GM23338 (cell line): Measurements from ENCODE around the gene PLCL1. TPM values are rescaled to one million over a fixed set of nuclear protein-coding genes. Genes with fewer than 3 reads are reported as not detected.

ENCODE experiments used
- ATAC-seq: fragments of 200-7000 bp; cut with Tn5 transposase; 3 replicates; pipeline ENCODE4 v1.9.1; 2020
- DNase-seq: peaks from one replicate; pipeline ENCODE4 v3.0.0-alpha.2; 2015; ENCODE audit warnings: low spot score
- H2AFZ ChIP-seq: fragments of 200-600 bp; sonication (generic); 2 replicates; pipeline ENCODE4 v1.8.0; 2016; ENCODE audit warnings: antibody characterized with exemption, mild to moderate bottlenecking, moderate library complexity
- H3F3A ChIP-seq: fragments of 200-600 bp; sonication (generic); replicated peaks from 2 replicates; pipeline ENCODE4 v1.8.0; 2017; ENCODE audit warnings: antibody characterized with exemption, mixed run types, low read depth
- H3K27ac ChIP-seq: fragments of 200-600 bp; sonication (generic); 2 replicates; pipeline ENCODE4 v1.6.1; 2016; ENCODE audit warnings: low read depth
- H3K27me3 ChIP-seq: fragments of 200-600 bp; sonication (generic); 2 replicates; pipeline ENCODE4 v1.8.0; 2016; ENCODE audit warnings: mild to moderate bottlenecking, mixed run types, moderate library complexity; ENCODE audit not compliant: insufficient read depth
- H3K36me3 ChIP-seq: fragments of 200-600 bp; sonication (generic); 2 replicates; pipeline ENCODE4 v1.8.0; 2016; ENCODE audit warnings: mild to moderate bottlenecking; ENCODE audit not compliant: insufficient read depth
- H3K4me1 ChIP-seq: fragments of 200-600 bp; sonication (generic); 2 replicates; pipeline ENCODE4 v1.8.0; 2016; ENCODE audit warnings: mild to moderate bottlenecking, moderate library complexity; ENCODE audit not compliant: insufficient read depth
- H3K4me2 ChIP-seq: fragments of 200-600 bp; sonication (generic); 2 replicates; pipeline ENCODE4 v1.7.1; 2017; ENCODE audit warnings: mixed run types
- H3K4me3 ChIP-seq: fragments of 200-600 bp; sonication (generic); 2 replicates; pipeline ENCODE4 v1.6.1; 2016; ENCODE audit warnings: mixed run types
- H3K79me2 ChIP-seq: fragments of 200-600 bp; sonication (generic); replicated peaks from 2 replicates; pipeline ENCODE4 v1.8.0; 2017; ENCODE audit warnings: mild to moderate bottlenecking; ENCODE audit not compliant: insufficient read depth
- H3K9me2 ChIP-seq: fragments of 200-600 bp; sonication (generic); 2 replicates; pipeline ENCODE4 v1.8.0; 2017; ENCODE audit not compliant: insufficient read depth
- H4K20me1 ChIP-seq: fragments of 200-600 bp; sonication (generic); replicated peaks from 2 replicates; pipeline ENCODE4 v1.8.0; 2017; ENCODE audit warnings: mild to moderate bottlenecking; ENCODE audit not compliant: insufficient read depth
- H3K27ac Mint-ChIP-seq: 2 replicates; pipeline ENCODE4 v1.8.0; 2020; ENCODE audit warnings: inconsistent platforms, mild to moderate bottlenecking, moderate library complexity, mixed read lengths
- H3K27me3 Mint-ChIP-seq: 3 replicates; pipeline ENCODE4 v1.8.0; 2022; ENCODE audit warnings: low read depth, mild to moderate bottlenecking, moderate library complexity, mixed read lengths, inconsistent platforms; ENCODE audit not compliant: insufficient read depth, poor library complexity
- H3K36me3 Mint-ChIP-seq: 3 replicates; pipeline ENCODE4 v1.8.0; 2021; ENCODE audit warnings: low read depth, mild to moderate bottlenecking, inconsistent platforms, moderate library complexity, mixed read lengths
- H3K4me1 Mint-ChIP-seq: 3 replicates; pipeline ENCODE4 v1.8.0; 2020; ENCODE audit warnings: mild to moderate bottlenecking, inconsistent platforms, mixed read lengths
- H3K4me3 Mint-ChIP-seq: 3 replicates; pipeline ENCODE4 v1.8.0; 2021; ENCODE audit warnings: moderate library complexity, mild to moderate bottlenecking, inconsistent platforms, mixed read lengths
- H3K9me3 Mint-ChIP-seq: 3 replicates; pipeline ENCODE4 v1.8.0; 2020; ENCODE audit warnings: moderate library complexity, mild to moderate bottlenecking, inconsistent platforms, mixed read lengths
- CREB1 ChIP-seq: fragments of 250-450 bp; sonication (Bioruptor Pico); IDR thresholded peaks from 2 replicates; pipeline ENCODE4 v1.5.0; 2020; ENCODE audit warnings: low read depth, mild to moderate bottlenecking, moderate library complexity
- CTCF ChIP-seq, 2 experiments: fragments of 200-600 bp in 1 of 2; sonication (generic) in 1 of 2; conservative IDR thresholded peaks; 2 replicates each; pipeline versions ENCODE4 v1.5.1 to v1.6.1; 2016 to 2017; ENCODE audit warnings: antibody characterized with exemption in 2 of 2, low read depth in 2 of 2, mild to moderate bottlenecking in 2 of 2, moderate library complexity in 1 of 2
- EZH2 ChIP-seq: fragments of 200-600 bp; sonication (generic); IDR thresholded peaks from one replicate; pipeline ENCODE4 v1.8.0; 2017; ENCODE audit warnings: antibody characterized with exemption, mild to moderate bottlenecking, low read depth; ENCODE audit not compliant: unreplicated experiment
- EZH2phosphoT487 ChIP-seq: fragments of 200-600 bp; sonication (generic); IDR thresholded peaks from one replicate; pipeline ENCODE4 v1.8.1; 2018; ENCODE audit warnings: antibody characterized with exemption; ENCODE audit not compliant: unreplicated experiment
- JUNB ChIP-seq: IDR thresholded peaks from one replicate; pipeline ENCODE4 v1.6.1; 2016; ENCODE audit warnings: antibody characterized with exemption; ENCODE audit not compliant: unreplicated experiment
- ZNF114 ChIP-seq: fragments of 250-450 bp; sonication (Bioruptor Pico); IDR thresholded peaks from 2 replicates; pipeline ENCODE4 v1.5.0; 2020; ENCODE audit warnings: mild to moderate bottlenecking, moderate library complexity
- ZNF462 ChIP-seq: fragments of 250-450 bp; sonication (Bioruptor Pico); IDR thresholded peaks from 2 replicates; pipeline ENCODE4 v1.5.0; 2020; ENCODE audit warnings: mild to moderate bottlenecking, moderate library complexity
- polyA plus RNA-seq: library from polyadenylated mRNA; unstranded; fragments of >200 nt; fragmentation: Nextera tagmentation; extraction: Ambion mirVana; gene quantifications from 2 replicates; pipeline ENCODE4 v1.2.1, GENCODE V29; 2016
- total RNA-seq: library from RNA; depleted of rRNA; stranded (reverse); fragments of >200 nt; shearing (Covaris generic); gene quantifications from 2 replicates; pipeline ENCODE4 v1.2.3, GENCODE V29; 2014

Gene PLCL1
- total and polyA plus RNA-seq, 2 experiments from 2014 or later = not detected

- TF ChIP-seq ZNF462 (CRISPR knock-in tag) = no peak
- no peak for TF ChIP-seq EZH2phosphoT487
- TF ChIP-seq ZNF114 (CRISPR knock-in tag) = no peak
- no peak for TF ChIP-seq CREB1 (CRISPR knock-in tag)
- no peak for TF ChIP-seq CTCF (conservative IDR thresholded peaks at IDR 0.05; ENCODE audit: low read depth in 2 of 2)
- TF ChIP-seq JUNB = no peak
Measured at GRCh38 chr2:198134293-198134955, 330.0 kb downstream of the PLCL1 start (continued).

- Mint-ChIP-seq H3K4me3 (no peak overlapping the region), H3K27me3 (peaks cover 1% of the 10 kb centered on the region), H3K4me1 (no peaks in the 10 kb centered on the region), H3K36me3 (no peaks in the 10 kb centered on the region), H3K9me3 (no peaks in the 10 kb centered on the region), H3K27ac (no peak overlapping the region)
- no peak overlapping the region for H2AFZ ChIP-seq
- no peak overlapping the region for H3K4me2 ChIP-seq
- H3F3A ChIP-seq = no peaks in the 10 kb centered on the region
- no peak overlapping the region for H3K4me3 ChIP-seq
- no peaks in the 10 kb centered on the region for H4K20me1 ChIP-seq
- no peak overlapping the region for H3K27ac ChIP-seq
- no peaks in the 10 kb centered on the region for H3K27me3 ChIP-seq
- DNase-seq = no peak
- ATAC-seq = no peak
- no peaks in the 10 kb centered on the region for H3K79me2 ChIP-seq
- no peaks in the 10 kb centered on the region for H3K4me1 ChIP-seq
- no peaks in the 10 kb centered on the region for H3K9me2 ChIP-seq
- no peaks in the 10 kb centered on the region for H3K36me3 ChIP-seq
- no peak for TF ChIP-seq CREB1 (CRISPR knock-in tag)
- TF ChIP-seq ZNF114 (CRISPR knock-in tag) = no peak
- no peak for TF ChIP-seq EZH2
- TF ChIP-seq ZNF462 (CRISPR knock-in tag) = no peak
Measured at GRCh38 chr2:198135481-198135934, 331.1 kb downstream of the PLCL1 start.
